BE2C (cell line): ENCODE data around the gene ASPG.

Experiments used
- DNase-seq: peaks from one replicate; pipeline ENCODE4 v3.0.0-alpha.2; 2020
- H3K27me3 ChIP-seq: fragments of 250-450 bp; sonication (Bioruptor Pico); 2 replicates; pipeline ENCODE4 v1.5.1; 2020; ENCODE audit warnings: mild to moderate bottlenecking
- H3K36me3 ChIP-seq: fragments of 250-450 bp; sonication (Bioruptor Pico); 2 replicates; pipeline ENCODE4 v1.5.1; 2020; ENCODE audit warnings: mild to moderate bottlenecking
- H3K4me1 ChIP-seq: fragments of 250-450 bp; sonication (Bioruptor Pico); 2 replicates; pipeline ENCODE4 v1.5.1; 2020
- H3K4me3 ChIP-seq: 2 replicates; pipeline ENCODE4 v1.5.1; 2011; ENCODE audit warnings: low read depth, low read length
- H3K9me3 ChIP-seq: fragments of 250-450 bp; sonication (Bioruptor Pico); 2 replicates; pipeline ENCODE4 v1.5.1; 2020
- TF ChIP-seq, protein P1 (sequence below): IDR thresholded peaks from 2 replicates; pipeline ENCODE4 v1.5.1; 2012; ENCODE audit warnings: mild to moderate bottlenecking, low read depth, low read length

The ASPG gene

DNA sequence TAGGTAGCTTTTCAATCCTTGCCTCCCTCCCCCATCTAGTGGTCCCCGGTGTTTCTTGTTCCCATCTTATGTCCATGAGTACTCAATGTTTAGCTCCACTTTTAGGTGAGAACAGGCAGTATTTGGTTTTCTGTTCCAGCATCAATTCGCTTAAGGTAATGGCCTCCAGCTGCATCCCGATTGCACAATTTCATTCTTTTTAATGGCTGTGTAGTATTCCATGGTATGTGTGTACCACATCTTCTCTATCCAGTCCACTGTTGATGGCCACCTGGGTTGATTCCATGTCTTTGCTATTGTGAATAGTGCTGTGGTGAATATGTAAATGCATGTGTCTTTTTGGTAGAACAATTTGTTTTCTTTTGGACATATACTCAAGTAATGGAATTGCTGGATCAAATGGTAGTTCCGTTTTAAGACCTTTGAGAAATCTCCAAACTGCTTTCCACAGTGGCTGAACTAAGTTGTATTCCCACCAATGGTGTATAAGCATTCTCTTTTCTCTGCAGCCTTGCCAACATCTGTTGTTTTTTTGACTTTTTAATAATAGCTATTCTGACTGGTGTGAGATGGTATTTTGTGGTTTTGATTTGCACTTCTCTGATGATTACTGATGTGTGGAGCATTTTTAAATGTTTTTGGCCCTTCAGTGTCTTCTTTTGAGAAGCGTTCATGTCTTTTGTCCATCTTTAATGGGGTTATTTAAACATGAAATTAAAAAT, 34.2 kb upstream of the ASPG start:
- H3K36me3 ChIP-seq, result no peaks in the 10 kb centered on the region
- no peaks in the 10 kb centered on the region for H3K4me1 ChIP-seq
- H3K27me3 ChIP-seq, result no peaks in the 10 kb centered on the region
- TF ChIP-seq, protein P1, sequence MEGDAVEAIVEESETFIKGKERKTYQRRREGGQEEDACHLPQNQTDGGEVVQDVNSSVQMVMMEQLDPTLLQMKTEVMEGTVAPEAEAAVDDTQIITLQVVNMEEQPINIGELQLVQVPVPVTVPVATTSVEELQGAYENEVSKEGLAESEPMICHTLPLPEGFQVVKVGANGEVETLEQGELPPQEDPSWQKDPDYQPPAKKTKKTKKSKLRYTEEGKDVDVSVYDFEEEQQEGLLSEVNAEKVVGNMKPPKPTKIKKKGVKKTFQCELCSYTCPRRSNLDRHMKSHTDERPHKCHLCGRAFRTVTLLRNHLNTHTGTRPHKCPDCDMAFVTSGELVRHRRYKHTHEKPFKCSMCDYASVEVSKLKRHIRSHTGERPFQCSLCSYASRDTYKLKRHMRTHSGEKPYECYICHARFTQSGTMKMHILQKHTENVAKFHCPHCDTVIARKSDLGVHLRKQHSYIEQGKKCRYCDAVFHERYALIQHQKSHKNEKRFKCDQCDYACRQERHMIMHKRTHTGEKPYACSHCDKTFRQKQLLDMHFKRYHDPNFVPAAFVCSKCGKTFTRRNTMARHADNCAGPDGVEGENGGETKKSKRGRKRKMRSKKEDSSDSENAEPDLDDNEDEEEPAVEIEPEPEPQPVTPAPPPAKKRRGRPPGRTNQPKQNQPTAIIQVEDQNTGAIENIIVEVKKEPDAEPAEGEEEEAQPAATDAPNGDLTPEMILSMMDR, result no peak
- H3K9me3 ChIP-seq, result no peaks in the 10 kb centered on the region
- no peak for DNase-seq
- H3K4me3 ChIP-seq, result no peak overlapping the region

DNA sequence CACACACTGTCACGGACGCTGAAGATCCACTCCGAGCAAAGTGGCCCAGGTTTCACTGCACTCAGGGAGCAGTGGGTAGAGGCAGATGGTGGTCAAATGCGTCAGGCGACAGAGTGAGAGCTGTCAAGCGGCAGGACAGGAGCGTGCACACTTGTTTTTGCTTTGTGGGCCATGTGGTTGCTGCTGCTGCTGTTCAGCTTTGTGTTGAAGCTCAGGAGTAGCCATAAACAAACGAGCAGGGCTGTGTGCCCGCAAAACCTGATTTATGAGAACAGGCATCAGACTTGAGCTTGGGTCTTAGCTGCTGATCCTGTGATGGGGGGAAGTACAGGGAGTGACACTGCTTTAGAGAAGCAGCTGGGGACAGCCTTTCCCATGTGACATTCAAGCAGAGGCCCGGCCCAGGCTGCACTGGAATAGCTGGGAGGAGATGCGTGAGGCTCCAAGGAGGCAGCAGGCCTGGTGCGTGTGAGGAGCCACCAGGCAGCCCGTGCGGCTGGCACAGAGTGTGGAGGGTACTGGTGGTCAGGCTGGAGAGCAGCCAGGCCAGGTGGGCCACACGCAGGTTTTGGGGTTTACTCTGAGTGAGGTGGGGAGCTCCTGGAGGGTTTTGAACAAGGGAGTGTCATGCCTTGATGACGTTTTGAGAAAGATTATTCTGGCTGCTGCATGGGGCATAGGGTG, 31.1 kb upstream of the ASPG start:
- TF ChIP-seq, protein P1, result no peak
- Histone ChIP-seq H3K9me3 (no peaks in the 10 kb centered on the region), H3K4me1 (no peaks in the 10 kb centered on the region), H3K36me3 (no peaks in the 10 kb centered on the region), H3K27me3 (no peaks in the 10 kb centered on the region), H3K4me3 (no peak overlapping the region)
- no peak for DNase-seq

DNA sequence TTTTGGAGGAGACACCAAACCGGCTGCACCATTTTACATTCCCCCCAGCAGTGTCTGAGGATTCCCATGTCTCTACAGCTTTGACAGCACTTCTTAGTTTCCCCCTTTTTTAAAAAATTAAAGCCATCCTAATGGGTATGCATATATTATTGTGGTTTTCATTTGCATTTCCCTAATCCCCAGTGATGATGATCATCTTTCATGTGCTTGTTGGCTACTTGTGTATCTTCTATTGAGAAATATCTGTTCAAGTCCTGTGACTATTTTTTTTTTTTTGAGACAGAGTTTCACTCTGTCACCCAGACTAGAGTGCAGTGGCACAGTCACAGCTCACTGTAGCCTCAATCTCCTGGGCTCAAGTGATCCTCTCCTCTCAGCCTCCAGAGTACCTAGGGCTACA, 23.2 kb upstream of the ASPG start:
- TF ChIP-seq, protein P1, result no peak
- DNase-seq, result no peak
- Histone ChIP-seq H3K27me3 (no peaks in the 10 kb centered on the region), H3K9me3 (no peaks in the 10 kb centered on the region), H3K4me1 (peaks cover 3% of the 10 kb centered on the region; the same call in 1 of the 2 replicates), H3K36me3 (no peaks in the 10 kb centered on the region), H3K4me3 (no peak overlapping the region)

DNA sequence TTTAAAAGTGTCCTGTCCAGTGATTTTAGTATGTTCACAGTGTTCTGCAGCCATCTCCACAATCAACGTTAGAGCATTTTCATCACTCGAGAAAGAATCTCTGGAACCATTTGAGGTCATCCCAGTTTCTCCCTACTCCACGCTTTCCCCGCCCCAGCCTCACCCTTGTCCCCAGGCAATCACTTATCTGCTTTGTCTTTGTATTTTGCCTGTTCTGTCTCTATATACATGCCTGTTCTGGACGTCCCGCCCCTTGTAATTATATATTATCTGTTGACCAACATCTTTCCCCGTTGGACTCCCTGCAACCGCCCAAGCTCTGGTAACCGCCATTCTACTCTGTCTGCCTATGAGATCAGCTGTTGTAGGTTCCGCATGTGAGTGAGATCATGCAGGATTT, 21.5 kb upstream of the ASPG start:
- Histone ChIP-seq H3K4me3 (no peak overlapping the region), H3K27me3 (no peaks in the 10 kb centered on the region), H3K9me3 (no peaks in the 10 kb centered on the region), H3K4me1 (peaks cover 3% of the 10 kb centered on the region; the same call in 1 of the 2 replicates), H3K36me3 (no peaks in the 10 kb centered on the region)
- TF ChIP-seq, protein P1, result no peak
- no peak for DNase-seq

DNA sequence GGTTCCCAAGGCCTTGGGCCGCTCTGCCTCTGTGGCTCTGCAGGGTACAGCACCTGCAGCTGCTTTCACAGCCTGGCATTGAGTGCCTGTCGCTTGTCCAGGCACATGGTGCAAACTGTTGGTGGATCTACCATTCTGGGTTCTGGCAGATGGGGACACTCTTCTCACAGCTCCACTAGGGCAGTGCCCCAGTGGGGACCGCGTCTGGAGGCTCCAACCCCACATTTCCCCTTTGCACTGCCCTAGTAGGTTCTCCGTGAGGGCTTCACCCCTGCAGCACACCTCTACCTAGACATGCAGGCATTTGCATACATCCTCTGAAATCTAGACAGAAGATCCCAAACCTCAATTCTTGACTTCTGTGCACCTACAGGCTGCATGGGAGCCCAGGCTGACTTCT, 19.2 kb upstream of the ASPG start:
- TF ChIP-seq, protein P1, result no peak
- DNase-seq, result no peak

DNA sequence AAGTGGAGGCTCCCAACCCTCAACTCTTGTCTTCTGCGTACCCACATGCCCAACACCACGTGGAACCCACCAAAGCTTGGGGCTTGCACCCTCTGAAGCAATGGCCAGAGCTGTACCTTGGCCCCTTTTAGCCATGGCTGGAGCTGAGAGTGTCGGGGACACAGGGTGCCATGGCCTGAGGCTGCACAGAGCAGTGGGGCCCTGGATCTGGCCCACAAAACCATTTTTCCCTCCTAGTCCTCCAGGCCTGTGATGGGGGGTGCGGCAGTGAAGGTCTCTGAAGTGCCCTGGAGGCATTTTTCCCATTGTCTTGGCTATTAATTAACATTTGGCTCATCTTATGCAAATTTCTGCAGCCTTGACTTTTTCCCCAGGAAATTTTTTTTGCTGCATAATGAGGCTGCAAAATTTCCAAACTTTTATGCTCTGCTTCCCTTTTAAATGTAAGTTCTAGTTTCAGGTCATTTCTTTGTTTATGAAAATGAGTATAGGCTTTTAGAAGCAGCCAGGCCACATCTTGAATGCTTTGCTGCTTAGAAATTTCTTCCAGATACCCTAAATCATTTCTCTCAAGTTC, 18.7 kb upstream of the ASPG start:
- no peak for DNase-seq
- Histone ChIP-seq H3K9me3 (no peaks in the 10 kb centered on the region), H3K36me3 (no peaks in the 10 kb centered on the region), H3K4me3 (no peak overlapping the region), H3K27me3 (no peaks in the 10 kb centered on the region), H3K4me1 (peaks cover 3% of the 10 kb centered on the region; the same call in 1 of the 2 replicates)
- TF ChIP-seq, protein P1, result no peak

More for the DNA sequence above, 19.2 kb upstream of the ASPG start:
- H3K4me3 ChIP-seq, result no peak overlapping the region
- no peaks in the 10 kb centered on the region for H3K9me3 ChIP-seq
- no peaks in the 10 kb centered on the region for H3K36me3 ChIP-seq
- H3K4me1 ChIP-seq, result peaks cover 3% of the 10 kb centered on the region; the same call in 1 of the 2 replicates
- H3K27me3 ChIP-seq, result no peaks in the 10 kb centered on the region
